HepG2 (cell line): ENCODE data around the gene GNB3. TPM values are rescaled to one million over a fixed set of nuclear protein-coding genes. Genes with fewer than 3 reads are reported as not detected.

Source experiments
- AKNA ChIP-seq: sonication (generic); formaldehyde crosslinking; IDR thresholded peaks from 2 replicates; pipeline ENCODE4 v1.4.0; 2020; ENCODE audit warnings: missing genetic modification reagents, borderline replicate concordance
- ISL2 ChIP-seq: sonication (generic); formaldehyde crosslinking; IDR thresholded peaks from 2 replicates; pipeline ENCODE4 v1.5.0; 2020; ENCODE audit warnings: missing genetic modification reagents
- KLF11 ChIP-seq: IDR thresholded peaks from 2 replicates; pipeline ENCODE4 v1.6.1; 2016; ENCODE audit warnings: missing compliant biosample characterization
- KLF12 ChIP-seq: sonication (generic); formaldehyde crosslinking; IDR thresholded peaks from 2 replicates; pipeline ENCODE4 v1.4.0; 2020; ENCODE audit warnings: missing genetic modification reagents, borderline replicate concordance
- MLLT10 ChIP-seq: sonication (generic); formaldehyde crosslinking; IDR thresholded peaks from 2 replicates; pipeline ENCODE4 v1.4.0; 2020; ENCODE audit warnings: missing genetic modification reagents
- NCOA2 ChIP-seq: sonication (generic); formaldehyde crosslinking; IDR thresholded peaks from 2 replicates; pipeline ENCODE4 v1.8.0; 2022; ENCODE audit warnings: inconsistent platforms
- NR2F2 ChIP-seq: IDR thresholded peaks from 2 replicates; pipeline ENCODE4 v1.6.1; 2012; ENCODE audit warnings: low read depth, inconsistent platforms, borderline replicate concordance
- SNAI1 ChIP-seq: sonication (generic); formaldehyde crosslinking; IDR thresholded peaks from 2 replicates; pipeline ENCODE4 v1.5.0; 2020; ENCODE audit warnings: mild to moderate bottlenecking, missing genetic modification reagents, borderline replicate concordance
- ZNF619 ChIP-seq: sonication (generic); formaldehyde crosslinking; IDR thresholded peaks from 2 replicates; pipeline ENCODE4 v1.4.0; 2020; ENCODE audit warnings: mild to moderate bottlenecking, missing genetic modification reagents
- ZNF746 ChIP-seq: sonication (generic); formaldehyde crosslinking; IDR thresholded peaks from 2 replicates; pipeline ENCODE4 v1.8.0; 2022; ENCODE audit warnings: mild to moderate bottlenecking, missing genetic modification reagents
- ZNF747 ChIP-seq: sonication (generic); formaldehyde crosslinking; IDR thresholded peaks from 2 replicates; pipeline ENCODE4 v1.8.1; 2023; ENCODE audit warnings: missing genetic modification reagents, mild to moderate bottlenecking, borderline replicate concordance
- ZNF749 ChIP-seq: sonication (generic); formaldehyde crosslinking; IDR thresholded peaks from 2 replicates; pipeline ENCODE4 v1.8.0; 2022; ENCODE audit warnings: mild to moderate bottlenecking, missing genetic modification reagents, moderate library complexity, borderline replicate concordance
- polyA plus RNA-seq, 8 experiments: library from polyadenylated mRNA; depleted of rRNA in 3 of 8; stranded (reverse) in 7 of 8; unstranded in 1 of 8; fragments of >200 nt; fragmentation: Illumina TruSeq in 4 of 8; extraction: Trizol in 4 of 8; gene quantifications; 2 replicates each; pipeline versions ENCODE4 v1.2.1 to v1.2.3, GENCODE V29; 2011 to 2016; ENCODE audit warnings: low read depth in 4 of 8, missing spikeins in 1 of 8, mixed read lengths in 1 of 8; ENCODE audit not compliant: insufficient read depth in 1 of 8
- total RNA-seq, 5 experiments: library from RNA; depleted of rRNA; stranded (reverse); fragments of >200 nt; fragmentation: Illumina TruSeq; extraction: Trizol; gene quantifications; 2 replicates each; pipeline ENCODE4 v1.2.3, GENCODE V29; 2016; ENCODE audit warnings: low read depth in 1 of 5
- TF ChIP-seq, protein P1 (sequence below): sonication (generic); formaldehyde crosslinking; IDR thresholded peaks from 2 replicates; pipeline ENCODE4 v1.8.1; 2022; ENCODE audit warnings: low read depth, mild to moderate bottlenecking, missing genetic modification reagents
- TF ChIP-seq, protein P2 (sequence below): sonication (generic); formaldehyde crosslinking; IDR thresholded peaks from 2 replicates; pipeline ENCODE4 v1.8.1; 2023; ENCODE audit warnings: missing genetic modification reagents, inconsistent platforms, borderline replicate concordance
- TF ChIP-seq, protein P3 (sequence below): sonication (generic); formaldehyde crosslinking; IDR thresholded peaks from 2 replicates; pipeline ENCODE4 v1.4.0; 2020; ENCODE audit warnings: mild to moderate bottlenecking, missing genetic modification reagents

The GNB3 gene
- total and polyA plus RNA-seq, 2 of the 13 experiments (the other 11 are each of a cell fraction or from before 2014, with no cell fraction given), result 1.3 to 3.6 TPM

- TF ChIP-seq SNAI1 (CRISPR knock-in tag) (0 out of 2 replicates have a peak, but pooled peaks have one; percentile 70), KLF11 (peak; percentile 22; the same call in 1 of the 2 replicates), MLLT10 (CRISPR knock-in tag) (no peak), ZNF746 (peak; percentile 35; the same call in 1 of the 2 replicates), ISL2 (CRISPR knock-in tag) (peak; percentile 20; the same call in 1 of the 2 replicates), AKNA (CRISPR knock-in tag) (peak; percentile 84; the same call in 1 of the 2 replicates), ZNF619 (CRISPR knock-in tag) (peak; percentile 88; the same call in 1 of the 2 replicates), ZNF747 (CRISPR knock-in tag) (no peak), NR2F2 (no peak; the same call in 1 of the 2 replicates), NCOA2 (peak; percentile 60), ZNF749 (CRISPR knock-in tag) (no peak), KLF12 (CRISPR knock-in tag) (peak; percentile 67; the same call in 1 of the 2 replicates)
- TF ChIP-seq, protein P1, sequence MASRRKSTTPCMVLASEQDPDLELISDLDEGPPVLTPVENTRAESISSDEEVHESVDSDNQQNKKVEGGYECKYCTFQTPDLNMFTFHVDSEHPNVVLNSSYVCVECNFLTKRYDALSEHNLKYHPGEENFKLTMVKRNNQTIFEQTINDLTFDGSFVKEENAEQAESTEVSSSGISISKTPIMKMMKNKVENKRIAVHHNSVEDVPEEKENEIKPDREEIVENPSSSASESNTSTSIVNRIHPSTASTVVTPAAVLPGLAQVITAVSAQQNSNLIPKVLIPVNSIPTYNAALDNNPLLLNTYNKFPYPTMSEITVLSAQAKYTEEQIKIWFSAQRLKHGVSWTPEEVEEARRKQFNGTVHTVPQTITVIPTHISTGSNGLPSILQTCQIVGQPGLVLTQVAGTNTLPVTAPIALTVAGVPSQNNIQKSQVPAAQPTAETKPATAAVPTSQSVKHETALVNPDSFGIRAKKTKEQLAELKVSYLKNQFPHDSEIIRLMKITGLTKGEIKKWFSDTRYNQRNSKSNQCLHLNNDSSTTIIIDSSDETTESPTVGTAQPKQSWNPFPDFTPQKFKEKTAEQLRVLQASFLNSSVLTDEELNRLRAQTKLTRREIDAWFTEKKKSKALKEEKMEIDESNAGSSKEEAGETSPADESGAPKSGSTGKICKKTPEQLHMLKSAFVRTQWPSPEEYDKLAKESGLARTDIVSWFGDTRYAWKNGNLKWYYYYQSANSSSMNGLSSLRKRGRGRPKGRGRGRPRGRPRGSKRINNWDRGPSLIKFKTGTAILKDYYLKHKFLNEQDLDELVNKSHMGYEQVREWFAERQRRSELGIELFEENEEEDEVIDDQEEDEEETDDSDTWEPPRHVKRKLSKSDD (CRISPR knock-in tag), result 0 out of 2 replicates have a peak, but pooled peaks have one; percentile 29
- TF ChIP-seq, protein P2, sequence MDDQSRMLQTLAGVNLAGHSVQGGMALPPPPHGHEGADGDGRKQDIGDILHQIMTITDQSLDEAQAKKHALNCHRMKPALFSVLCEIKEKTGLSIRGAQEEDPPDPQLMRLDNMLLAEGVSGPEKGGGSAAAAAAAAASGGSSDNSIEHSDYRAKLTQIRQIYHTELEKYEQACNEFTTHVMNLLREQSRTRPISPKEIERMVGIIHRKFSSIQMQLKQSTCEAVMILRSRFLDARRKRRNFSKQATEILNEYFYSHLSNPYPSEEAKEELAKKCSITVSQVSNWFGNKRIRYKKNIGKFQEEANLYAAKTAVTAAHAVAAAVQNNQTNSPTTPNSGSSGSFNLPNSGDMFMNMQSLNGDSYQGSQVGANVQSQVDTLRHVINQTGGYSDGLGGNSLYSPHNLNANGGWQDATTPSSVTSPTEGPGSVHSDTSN, result 0 out of 2 replicates have a peak, but pooled peaks have one; percentile 43
- TF ChIP-seq, protein P3, sequence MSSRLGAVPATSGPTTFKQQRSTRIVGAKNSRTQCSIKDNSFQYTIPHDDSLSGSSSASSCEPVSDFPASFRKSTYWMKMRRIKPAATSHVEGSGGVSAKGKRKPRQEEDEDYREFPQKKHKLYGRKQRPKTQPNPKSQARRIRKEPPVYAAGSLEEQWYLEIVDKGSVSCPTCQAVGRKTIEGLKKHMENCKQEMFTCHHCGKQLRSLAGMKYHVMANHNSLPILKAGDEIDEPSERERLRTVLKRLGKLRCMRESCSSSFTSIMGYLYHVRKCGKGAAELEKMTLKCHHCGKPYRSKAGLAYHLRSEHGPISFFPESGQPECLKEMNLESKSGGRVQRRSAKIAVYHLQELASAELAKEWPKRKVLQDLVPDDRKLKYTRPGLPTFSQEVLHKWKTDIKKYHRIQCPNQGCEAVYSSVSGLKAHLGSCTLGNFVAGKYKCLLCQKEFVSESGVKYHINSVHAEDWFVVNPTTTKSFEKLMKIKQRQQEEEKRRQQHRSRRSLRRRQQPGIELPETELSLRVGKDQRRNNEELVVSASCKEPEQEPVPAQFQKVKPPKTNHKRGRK (CRISPR knock-in tag), result no peak
These were observed 31.6 kb downstream of the GNB3 start (continued) for GRCh38 chr12:6872073-6873048.
